Measurements from ENCODE around the gene RNF141.

- TF ChIP-seq CTCF (IDR thresholded peaks at IDR 0.05; ENCODE audit: low read length): no peak
- no peak for TF ChIP-seq EZH2phosphoT487 (IDR thresholded peaks at IDR 0.05; ENCODE audit: low read length)
- TF ChIP-seq EZH2 (optimal IDR thresholded peaks at IDR 0.05; ENCODE audit: low read depth, low read length): no peak
Observed at GRCh38 chr11:10500757-10501684, 40.0 kb downstream of the RNF141 start.

Data from MM.1S (cell line).